Esophagus squamous epithelium (tissue), 5 donors: ENCODE data around the gene CACNG1. TPM values are rescaled to one million over a fixed set of nuclear protein-coding genes. Genes with fewer than 3 reads are reported as not detected.

ENCODE experiments used
- DNase-seq: peaks from one replicate; lab custom pipeline; 2025; lab: John Stamatoyannopoulos, UW
- H3K27ac ChIP-seq, 4 donors: fragments of 200-600 bp; sonication (generic); one replicate each; pipeline ENCODE4 v1.5.1; 2016 to 2019; ENCODE audit warnings: mild to moderate bottlenecking in 1 of 4
- H3K27me3 ChIP-seq, 4 donors: fragments of 200-600 bp; sonication (generic); 1 replicate in 3 of 4; 2 replicates in 1 of 4; pipeline versions ENCODE4 v1.5.1 to v1.6.0; 2017 to 2021; ENCODE audit warnings: antibody characterized with exemption in 1 of 4
- H3K36me3 ChIP-seq, 3 donors: fragments of 200-600 bp; sonication (generic); one replicate each; pipeline ENCODE4 v1.5.1; 2016 to 2019
- H3K4me1 ChIP-seq, 3 donors: fragments of 200-600 bp; sonication (generic); one replicate each; pipeline ENCODE4 v1.5.1; 2017 to 2019
- H3K4me3 ChIP-seq, 4 donors: fragments of 200-600 bp; sonication (generic); 1 replicate in 3 of 4; 2 replicates in 1 of 4; pipeline ENCODE4 v1.5.1; 2016 to 2019; ENCODE audit warnings: mild to moderate bottlenecking in 2 of 4, moderate library complexity in 1 of 4
- H3K9me3 ChIP-seq, 3 donors: fragments of 200-600 bp; sonication (generic); one replicate each; pipeline ENCODE4 v1.5.1; 2016 to 2019
- POLR2A ChIP-seq, 4 donors: fragments of 450-650 bp; IDR thresholded peaks; one replicate each; pipeline ENCODE4 v1.6.1; 2017; ENCODE audit warnings: antibody characterized with exemption in 4 of 4, mild to moderate bottlenecking in 4 of 4, moderate library complexity in 3 of 4
- WGBS, 2 donors: methylation state at CpG; one replicate each; pipeline ENCODE4 v1.1.5; 2018; 5-methylcytosine and 5-hydroxymethylcytosine counted together
- intact Hi-C: fragments of 100-400 bp; cut with DNase I; formaldehyde crosslinking; loops from one replicate; pipeline ENCODE4 v1.15.0; 2022
- total RNA-seq, 4 donors: library from RNA; depleted of rRNA; stranded (reverse); fragments of >200 nt; gene quantifications; one replicate each; pipeline ENCODE4 v1.1.0, GENCODE V29; 2016
- TF ChIP-seq, protein P1 (sequence below), 6 experiments: fragments of 450-650 bp in 4 of 6; fragments of 200-600 bp in 2 of 6; sonication (generic) in 2 of 6; IDR thresholded peaks; one replicate each; pipeline ENCODE4 v1.5.1; 2016 to 2019; ENCODE audit warnings: antibody characterized with exemption in 6 of 6, mild to moderate bottlenecking in 4 of 6, moderate library complexity in 4 of 6
- donor health status: DM: yes; HTN: yes; CAD: no.

Gene CACNG1
- total RNA-seq, 4 donors from 2014 or later = not detected

DNA sequence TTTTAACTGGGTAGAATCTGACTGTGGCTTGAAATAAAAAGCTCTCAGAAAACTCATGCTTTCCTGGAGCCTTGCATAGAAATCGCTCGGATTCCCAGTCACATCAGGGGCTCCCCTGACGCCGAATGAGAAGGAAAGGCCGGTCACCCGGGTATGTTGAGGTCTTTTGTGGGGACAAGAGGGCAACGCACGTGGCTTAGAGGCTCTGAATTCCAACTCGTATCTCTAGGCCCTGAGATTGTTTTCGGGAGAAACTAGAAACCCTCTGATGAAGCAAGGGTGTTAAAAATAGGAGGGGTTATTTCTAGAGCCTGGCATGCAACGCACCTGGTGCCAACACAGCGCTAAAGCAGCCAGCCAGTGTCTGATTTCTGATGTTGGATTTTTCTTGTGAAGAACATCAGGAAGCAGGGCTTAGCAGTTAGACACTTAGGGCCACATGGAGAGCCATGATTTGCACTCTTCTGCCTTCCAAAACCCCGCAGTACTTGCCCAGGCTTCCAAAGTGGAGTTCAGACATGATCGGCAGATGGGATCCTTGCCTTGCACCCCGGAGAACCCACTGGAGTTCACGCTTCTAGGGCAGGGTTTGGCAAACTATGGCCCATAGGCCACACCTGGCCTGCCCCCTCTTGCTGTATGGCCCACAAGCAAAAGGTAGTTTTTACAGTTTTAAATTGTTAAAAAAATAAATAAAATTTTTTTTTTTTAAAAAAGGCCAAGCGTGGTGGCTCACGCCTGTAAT lies 12.6 kb downstream of the CACNG1 start:
- Histone ChIP-seq H3K27me3 (no peaks in the 10 kb centered on the region), H3K4me3 (no peak overlapping the region), H3K27ac (no peak overlapping the region), H3K4me1 (no peaks in the 10 kb centered on the region), H3K36me3 (no peaks in the 10 kb centered on the region), H3K9me3 (no peaks in the 10 kb centered on the region)
- DNase-seq = no peak
- TF ChIP-seq POLR2A (IDR thresholded peaks at IDR 0.05) = no peak
- TF ChIP-seq, protein P1, sequence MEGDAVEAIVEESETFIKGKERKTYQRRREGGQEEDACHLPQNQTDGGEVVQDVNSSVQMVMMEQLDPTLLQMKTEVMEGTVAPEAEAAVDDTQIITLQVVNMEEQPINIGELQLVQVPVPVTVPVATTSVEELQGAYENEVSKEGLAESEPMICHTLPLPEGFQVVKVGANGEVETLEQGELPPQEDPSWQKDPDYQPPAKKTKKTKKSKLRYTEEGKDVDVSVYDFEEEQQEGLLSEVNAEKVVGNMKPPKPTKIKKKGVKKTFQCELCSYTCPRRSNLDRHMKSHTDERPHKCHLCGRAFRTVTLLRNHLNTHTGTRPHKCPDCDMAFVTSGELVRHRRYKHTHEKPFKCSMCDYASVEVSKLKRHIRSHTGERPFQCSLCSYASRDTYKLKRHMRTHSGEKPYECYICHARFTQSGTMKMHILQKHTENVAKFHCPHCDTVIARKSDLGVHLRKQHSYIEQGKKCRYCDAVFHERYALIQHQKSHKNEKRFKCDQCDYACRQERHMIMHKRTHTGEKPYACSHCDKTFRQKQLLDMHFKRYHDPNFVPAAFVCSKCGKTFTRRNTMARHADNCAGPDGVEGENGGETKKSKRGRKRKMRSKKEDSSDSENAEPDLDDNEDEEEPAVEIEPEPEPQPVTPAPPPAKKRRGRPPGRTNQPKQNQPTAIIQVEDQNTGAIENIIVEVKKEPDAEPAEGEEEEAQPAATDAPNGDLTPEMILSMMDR (IDR thresholded peaks at IDR 0.05) = no peak
- intact Hi-C loops = no loop called here
- WGBS, 2 donors = 80 to 83% methylated on average over 13 to 18 of the region's 18 CpGs

DNA sequence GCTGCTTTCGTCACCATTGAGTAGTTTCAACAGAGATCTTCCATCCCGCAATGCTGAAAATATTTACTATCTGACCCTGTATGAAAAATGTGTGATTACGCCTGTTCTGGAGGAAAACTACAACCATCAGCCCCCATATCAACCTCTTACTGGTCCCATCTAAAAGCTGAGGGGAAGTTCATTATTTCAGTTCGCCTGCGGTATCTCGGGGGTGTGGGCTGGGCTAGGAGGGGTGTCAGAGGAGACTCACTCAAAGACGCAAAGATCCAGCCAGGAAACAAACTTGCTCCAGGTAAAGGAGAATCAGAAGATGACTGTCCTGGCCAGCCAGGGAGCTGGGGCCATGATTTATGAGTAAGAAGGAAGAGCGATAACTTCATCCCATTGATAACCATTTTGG lies 13.7 kb downstream of the CACNG1 start:
- 92 to 94% methylated on average over 8 of the region's 8 CpGs for WGBS, 2 donors
- H3K9me3 ChIP-seq = no peaks in the 10 kb centered on the region
- no peak overlapping the region for H3K27ac ChIP-seq
- DNase-seq = no peak
- no peaks in the 10 kb centered on the region for H3K36me3 ChIP-seq
- H3K4me1 ChIP-seq = no peaks in the 10 kb centered on the region
- H3K27me3 ChIP-seq = no peaks in the 10 kb centered on the region
- intact Hi-C loops = no loop called here
- no peak overlapping the region for H3K4me3 ChIP-seq
- TF ChIP-seq, protein P1 (IDR thresholded peaks at IDR 0.05) = no peak
- TF ChIP-seq POLR2A (IDR thresholded peaks at IDR 0.05) = no peak

DNA sequence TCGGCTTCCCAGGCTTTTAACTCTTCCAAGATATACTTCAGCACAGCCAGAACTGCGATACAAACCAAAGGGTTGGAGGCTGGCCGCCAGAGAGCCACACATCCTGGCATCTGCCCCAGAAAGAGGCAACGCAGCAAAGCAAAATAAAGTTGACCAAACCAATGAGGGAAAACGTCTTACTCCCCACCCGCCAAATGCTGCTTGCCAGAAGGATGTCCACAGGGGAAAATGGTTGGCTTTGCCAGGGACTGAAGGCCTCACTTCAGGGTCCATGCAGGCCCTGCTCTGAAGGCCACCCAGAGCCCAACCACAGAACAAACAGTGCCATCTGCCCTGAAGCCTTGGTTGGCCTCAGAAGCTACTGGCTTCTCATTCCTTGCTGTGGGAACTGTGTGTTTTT lies 15.0 kb downstream of the CACNG1 start:
- DNase-seq = no peak

DNA sequence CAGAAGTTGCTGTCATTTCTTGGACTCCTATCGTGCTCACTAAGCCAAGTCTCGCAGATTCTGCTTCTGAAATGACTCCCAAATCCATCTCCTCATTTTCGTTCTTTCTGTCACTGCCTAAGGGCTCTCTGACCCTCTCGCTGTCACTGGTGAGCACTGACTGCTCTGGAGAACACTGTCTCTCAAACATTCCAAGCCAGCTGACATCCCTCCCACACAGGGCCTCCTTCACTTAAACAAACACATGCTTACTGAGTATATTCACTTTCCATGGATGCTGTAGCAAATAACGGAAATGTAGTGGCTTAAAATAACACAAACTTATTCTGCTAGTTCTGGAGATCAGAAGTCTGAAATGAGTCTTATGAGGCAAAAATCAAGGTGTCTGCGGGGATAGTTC lies 18.8 kb downstream of the CACNG1 start:
- intact Hi-C loops = no loop called here

More for the DNA sequence above, 15.0 kb downstream of the CACNG1 start:
- Histone ChIP-seq H3K9me3 (no peaks in the 10 kb centered on the region), H3K36me3 (no peaks in the 10 kb centered on the region), H3K27ac (no peak overlapping the region), H3K4me1 (no peaks in the 10 kb centered on the region), H3K27me3 (no peaks in the 10 kb centered on the region), H3K4me3 (no peak overlapping the region)
- TF ChIP-seq, protein P1 (IDR thresholded peaks at IDR 0.05) = no peak
- TF ChIP-seq POLR2A (IDR thresholded peaks at IDR 0.05) = no peak
- WGBS, 2 donors = 63 to 83% methylated on average over 4 to 6 of the region's 6 CpGs
- intact Hi-C loops = no loop called here

DNA sequence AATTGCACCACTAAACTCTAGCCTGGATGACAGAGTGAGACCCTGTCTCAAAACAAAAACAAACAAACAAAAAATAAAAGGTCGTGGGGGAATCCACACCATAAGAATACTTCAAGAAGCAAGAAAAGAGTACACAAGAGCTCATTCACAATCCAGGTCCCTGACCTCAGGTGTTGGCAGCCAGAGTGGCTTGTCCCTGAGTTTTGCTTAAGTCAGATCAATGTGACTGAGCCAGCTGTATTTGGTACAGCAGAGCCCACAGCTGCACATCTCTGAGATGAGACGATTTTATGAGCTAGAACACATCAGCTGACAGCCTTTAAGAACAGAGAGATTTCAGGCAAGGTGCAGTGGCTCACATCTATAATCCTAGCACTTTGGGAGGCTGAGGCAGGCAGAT lies 22.4 kb downstream of the CACNG1 start:
- intact Hi-C loops = no loop called here
- Histone ChIP-seq H3K36me3 (no peaks in the 10 kb centered on the region), H3K27ac (no peak overlapping the region), H3K4me1 (no peaks in the 10 kb centered on the region), H3K9me3 (no peaks in the 10 kb centered on the region), H3K27me3 (no peaks in the 10 kb centered on the region), H3K4me3 (no peak overlapping the region)
- WGBS, 2 donors = 30 to 44% methylated on average over 2 of the region's 2 CpGs
- DNase-seq = no peak
- TF ChIP-seq, protein P1 (IDR thresholded peaks at IDR 0.05) = no peak
- no peak for TF ChIP-seq POLR2A (IDR thresholded peaks at IDR 0.05)

More for the DNA sequence above, 18.8 kb downstream of the CACNG1 start:
- Histone ChIP-seq H3K36me3 (no peaks in the 10 kb centered on the region), H3K4me1 (no peaks in the 10 kb centered on the region), H3K4me3 (no peak overlapping the region), H3K27me3 (no peaks in the 10 kb centered on the region), H3K27ac (no peak overlapping the region), H3K9me3 (no peaks in the 10 kb centered on the region)
- 69 to 73% methylated on average over 6 of the region's 6 CpGs for whole genome bisulfite sequencing, 2 donors
- TF ChIP-seq, protein P1 (IDR thresholded peaks at IDR 0.05) = no peak
- TF ChIP-seq POLR2A (IDR thresholded peaks at IDR 0.05) = no peak
- DNase-seq = no peak
